ENCODE data around the gene MTM1. TPM values are rescaled to one million over a fixed set of nuclear protein-coding genes. Genes with fewer than 3 reads are reported as not detected.

The MTM1 gene
- total RNA-seq, 1 experiment from 2014 or later = 6.4 TPM

DNA sequence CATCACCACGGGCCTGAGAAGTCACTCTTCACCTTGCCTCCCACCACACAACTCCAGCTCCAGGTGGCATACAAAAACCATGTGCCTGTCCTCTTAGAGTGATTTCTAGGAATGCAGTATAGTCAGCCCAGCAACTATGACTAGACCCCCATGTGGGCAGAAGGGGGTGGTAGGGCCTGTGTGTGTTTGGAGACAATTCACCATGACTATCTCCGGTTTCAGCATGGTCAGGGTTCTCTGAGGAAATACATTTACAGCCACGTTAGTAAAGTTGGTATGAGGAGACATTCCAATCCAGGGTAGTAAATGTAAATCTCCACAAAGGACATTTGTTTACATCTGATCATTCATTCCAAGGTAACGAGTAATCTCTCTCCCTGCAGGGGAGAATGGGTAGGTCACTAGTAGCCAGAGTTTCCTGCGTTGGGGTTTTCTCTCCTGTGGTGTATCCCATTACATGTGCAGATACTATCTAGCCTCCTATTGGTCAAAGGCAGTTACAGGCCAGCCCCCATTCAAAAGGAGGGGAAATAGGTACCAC is 120.6 kb downstream of the MTM1 start:
- Histone ChIP-seq H2BK20ac (ENCODE audit: low read depth, low read length, poor library complexity, severe bottlenecking) (no peak overlapping the region), H4K5ac (ENCODE audit: insufficient read length, low read depth, low read length) (no peak overlapping the region), H3K56ac (ENCODE audit: insufficient read length, low read depth, low read length) (no peak overlapping the region), H2BK15ac (ENCODE audit: low read depth, low read length) (no peak overlapping the region), H3K18ac (ENCODE audit: insufficient read length, low read depth, low read length) (no peak overlapping the region), H3K23ac (ENCODE audit: insufficient read length, low read depth, low read length) (no peak overlapping the region), H4K91ac (ENCODE audit: insufficient read length, low read depth, low read length) (no peak overlapping the region), H3K9me3 (ENCODE audit: control insufficient read depth, low read depth, low read length) (peaks cover 6% of the 10 kb centered on the region), H3K79me2 (ENCODE audit: insufficient read depth, low read length) (no peaks in the 10 kb centered on the region), H3T11ph (ENCODE audit: low read length) (no peak overlapping the region), H2BK120ac (ENCODE audit: low read depth, low read length, poor library complexity, severe bottlenecking) (no peak overlapping the region), H3K9ac (ENCODE audit: extremely low read depth, insufficient read length, low read length) (no peak overlapping the region), H2AK5ac (ENCODE audit: insufficient read length, low read length) (no peak overlapping the region), H3K27ac (ENCODE audit: insufficient read length, low read depth, low read length) (no peak overlapping the region), H4K8ac (replicated peaks; ENCODE audit: insufficient read length, low read depth, low read length) (no peak overlapping the region), H3K14ac (ENCODE audit: insufficient read depth, low read length) (no peak overlapping the region), H3K23me2 (ENCODE audit: insufficient read length, low read depth, low read length, poor library complexity, severe bottlenecking) (peaks cover 5% of the 10 kb centered on the region), H3K4me2 (ENCODE audit: insufficient read depth, insufficient read length, low read length) (no peak overlapping the region), H4K20me1 (ENCODE audit: control insufficient read depth, insufficient read depth, insufficient read length) (no peaks in the 10 kb centered on the region), H3K79me1 (ENCODE audit: insufficient read depth, low read depth, low read length, poor library complexity, severe bottlenecking) (no peaks in the 10 kb centered on the region), H3K4ac (ENCODE audit: low read depth, low read length) (no peak overlapping the region), H3K4me1 (ENCODE audit: insufficient read depth, low read length) (peaks cover 6% of the 10 kb centered on the region; the same call in 1 of the 2 replicates), H2BK12ac (ENCODE audit: insufficient read length, low read depth, low read length) (no peak overlapping the region), H3K27me3 (ENCODE audit: insufficient read depth, low read length) (no peaks in the 10 kb centered on the region), H2AFZ (ENCODE audit: low read length) (no peak overlapping the region), H2BK5ac (ENCODE audit: insufficient read length, low read length) (no peak overlapping the region)
- H3K27me3 Mint-ChIP-seq (ENCODE audit: low read depth) = peaks cover 2% of the 10 kb centered on the region; the same call in 1 of the 2 replicates
- TF ChIP-seq, protein P1, sequence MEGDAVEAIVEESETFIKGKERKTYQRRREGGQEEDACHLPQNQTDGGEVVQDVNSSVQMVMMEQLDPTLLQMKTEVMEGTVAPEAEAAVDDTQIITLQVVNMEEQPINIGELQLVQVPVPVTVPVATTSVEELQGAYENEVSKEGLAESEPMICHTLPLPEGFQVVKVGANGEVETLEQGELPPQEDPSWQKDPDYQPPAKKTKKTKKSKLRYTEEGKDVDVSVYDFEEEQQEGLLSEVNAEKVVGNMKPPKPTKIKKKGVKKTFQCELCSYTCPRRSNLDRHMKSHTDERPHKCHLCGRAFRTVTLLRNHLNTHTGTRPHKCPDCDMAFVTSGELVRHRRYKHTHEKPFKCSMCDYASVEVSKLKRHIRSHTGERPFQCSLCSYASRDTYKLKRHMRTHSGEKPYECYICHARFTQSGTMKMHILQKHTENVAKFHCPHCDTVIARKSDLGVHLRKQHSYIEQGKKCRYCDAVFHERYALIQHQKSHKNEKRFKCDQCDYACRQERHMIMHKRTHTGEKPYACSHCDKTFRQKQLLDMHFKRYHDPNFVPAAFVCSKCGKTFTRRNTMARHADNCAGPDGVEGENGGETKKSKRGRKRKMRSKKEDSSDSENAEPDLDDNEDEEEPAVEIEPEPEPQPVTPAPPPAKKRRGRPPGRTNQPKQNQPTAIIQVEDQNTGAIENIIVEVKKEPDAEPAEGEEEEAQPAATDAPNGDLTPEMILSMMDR (conservative IDR thresholded peaks at IDR 0.05) = no peak
- DNase-seq = peak; percentile 43
- H3K4me3 Mint-ChIP-seq = no peak overlapping the region
- peak overlapping the region in 2 of 3 experiments; percentile 44 to 76; a peak in 3 of 7 replicates for H3K27ac Mint-ChIP-seq
- peaks cover 74 to 78% of the 10 kb centered on the region in 2 experiments for H3K9me3 Mint-ChIP-seq
- peaks cover 9 to 14% (median 10%) of the 10 kb centered on the region in 3 experiments; a peak in 6 of 7 replicates for H3K36me3 Mint-ChIP-seq (ENCODE audit: insufficient read depth in 1 of 3, low read depth in 3 of 3)
- no CpG with 5 or more reads among the region's 5 CpGs for WGBS (ENCODE audit: extremely low coverage, insufficient read length, low lambda C conversion rate)
- H3K4me1 Mint-ChIP-seq = peaks cover 16 to 17% of the 10 kb centered on the region in 2 experiments

Data from H9 (cell line).